Sigmoid colon (tissue), 7 donors: ENCODE data around the gene PPP1R12A. TPM values are rescaled to one million over a fixed set of nuclear protein-coding genes. Genes with fewer than 3 reads are reported as not detected.
A peak's percentile ranks its signal among the peaks of the same experiment; 100 is the strongest.

ENCODE experiments used
- DNase-seq: peaks from one replicate; pipeline ENCODE4 v3.0.0-alpha.2; 2019
- H3K27ac ChIP-seq, 4 donors: fragments of 200-600 bp; sonication (generic); one replicate each; pipeline ENCODE4 v1.5.1; 2016 to 2019; ENCODE audit warnings: mild to moderate bottlenecking in 1 of 4
- H3K27me3 ChIP-seq, 3 donors: fragments of 200-600 bp; sonication (generic); one replicate each; pipeline ENCODE4 v1.5.1; 2019; ENCODE audit warnings: mild to moderate bottlenecking in 1 of 3
- H3K36me3 ChIP-seq, 4 donors: fragments of 200-600 bp; sonication (generic); one replicate each; pipeline ENCODE4 v1.5.1; 2016 to 2019
- H3K4me1 ChIP-seq, 4 donors: fragments of 200-600 bp; sonication (generic); one replicate each; pipeline ENCODE4 v1.5.1; 2017 to 2019
- H3K4me3 ChIP-seq, 4 donors: fragments of 200-600 bp; sonication (generic); one replicate each; pipeline ENCODE4 v1.5.1; 2017 to 2019; ENCODE audit warnings: mild to moderate bottlenecking in 2 of 4, moderate library complexity in 1 of 4
- H3K9me3 ChIP-seq, 4 donors: fragments of 200-600 bp in 3 of 4; sonication (generic) in 3 of 4; one replicate each; pipeline versions ENCODE4 v1.5.1 to v1.6.1; 2013 to 2019
- EP300 ChIP-seq, 4 donors: sonication (generic); formaldehyde crosslinking; IDR thresholded peaks; one replicate each; pipeline ENCODE4 v1.6.1; 2017; ENCODE audit warnings: antibody characterized with exemption in 4 of 4
- POLR2A ChIP-seq, 2 donors: fragments of 450-650 bp; IDR thresholded peaks; one replicate each; pipeline ENCODE4 v1.6.1; 2016; ENCODE audit warnings: antibody characterized with exemption in 2 of 2, mild to moderate bottlenecking in 2 of 2, moderate library complexity in 2 of 2
- POLR2AphosphoS5 ChIP-seq, 4 donors: sonication (generic); formaldehyde crosslinking; IDR thresholded peaks; one replicate each; pipeline ENCODE4 v1.6.1; 2017; ENCODE audit warnings: antibody characterized with exemption in 4 of 4
- WGBS, 2 donors: extraction: QIAGEN DNeasy Blood & Tissue Kit; methylation state at CpG; one replicate each; pipeline ENCODE4 v1.1.7; 2013; 5-methylcytosine and 5-hydroxymethylcytosine counted together
- intact Hi-C: fragments of 100-400 bp; cut with DNase I; formaldehyde crosslinking; loops from one replicate; pipeline ENCODE4 v1.15.1; 2023
- polyA plus RNA-seq, 3 donors: library from polyadenylated mRNA; stranded (reverse); fragments of 200-250 nt; gene quantifications; one replicate each; pipeline ENCODE4 v1.2.3, GENCODE V29; 2013
- total RNA-seq, 4 donors: library from RNA; depleted of rRNA; stranded (reverse); fragments of >200 nt; gene quantifications; one replicate each; pipeline ENCODE4 v1.1.0, GENCODE V29; 2016
- TF ChIP-seq, protein P1 (sequence below), 4 experiments: fragments of 450-650 bp in 3 of 4; fragments of 200-600 bp in 1 of 4; IDR thresholded peaks; one replicate each; pipeline ENCODE4 v1.5.1; 2016 to 2019; ENCODE audit warnings: antibody characterized with exemption in 4 of 4, mild to moderate bottlenecking in 3 of 4, moderate library complexity in 2 of 4
- donor health status: healthy with polysubstance abuse.
- donor health status: Bipolar disorder and iron deficiency.
- donor health status: healthy.

Gene PPP1R12A
- total and polyA plus RNA-seq, 7 donors, result 11.4 to 528 (median 326) TPM

- Histone ChIP-seq H3K9me3 (no peaks in the 10 kb centered on the region), H3K27me3 (no peaks in the 10 kb centered on the region)
These were observed 43.3 kb downstream of the PPP1R12A start for GRCh38 chr12:79891506-79892162.

DNA sequence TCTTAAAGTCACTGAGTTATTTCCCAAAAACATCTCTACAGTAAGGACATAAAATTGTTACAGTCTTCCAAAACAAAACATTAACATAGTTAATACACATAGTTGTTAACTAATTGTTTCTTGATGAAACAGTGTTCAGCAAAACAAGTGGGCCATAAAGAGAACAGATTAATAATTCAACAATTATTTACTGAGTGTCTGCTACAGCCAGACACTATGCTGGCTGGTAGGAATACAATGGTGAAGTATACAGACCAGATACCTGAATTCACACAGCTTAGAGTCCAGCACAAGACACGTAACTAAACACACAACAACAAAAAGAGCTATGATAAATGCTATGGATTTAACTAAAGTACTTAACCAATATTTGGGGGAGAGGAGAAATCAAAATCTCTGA lies 47.0 kb downstream of the PPP1R12A start:
- no peak for DNase-seq
- Histone ChIP-seq H3K27ac (peak overlapping the region in 2 of 4 donors; percentile 36 to 49), H3K9me3 (no peaks in the 10 kb centered on the region), H3K4me1 (peaks cover 0 to 89% (median 69%) of the 10 kb centered on the region in 4 donors), H3K36me3 (no peaks in the 10 kb centered on the region), H3K4me3 (no peak overlapping the region), H3K27me3 (no peaks in the 10 kb centered on the region)
- no peak for TF ChIP-seq POLR2A (IDR thresholded peaks at IDR 0.05)
- TF ChIP-seq EP300 (IDR thresholded peaks at IDR 0.05), result no peak
- TF ChIP-seq, protein P1, sequence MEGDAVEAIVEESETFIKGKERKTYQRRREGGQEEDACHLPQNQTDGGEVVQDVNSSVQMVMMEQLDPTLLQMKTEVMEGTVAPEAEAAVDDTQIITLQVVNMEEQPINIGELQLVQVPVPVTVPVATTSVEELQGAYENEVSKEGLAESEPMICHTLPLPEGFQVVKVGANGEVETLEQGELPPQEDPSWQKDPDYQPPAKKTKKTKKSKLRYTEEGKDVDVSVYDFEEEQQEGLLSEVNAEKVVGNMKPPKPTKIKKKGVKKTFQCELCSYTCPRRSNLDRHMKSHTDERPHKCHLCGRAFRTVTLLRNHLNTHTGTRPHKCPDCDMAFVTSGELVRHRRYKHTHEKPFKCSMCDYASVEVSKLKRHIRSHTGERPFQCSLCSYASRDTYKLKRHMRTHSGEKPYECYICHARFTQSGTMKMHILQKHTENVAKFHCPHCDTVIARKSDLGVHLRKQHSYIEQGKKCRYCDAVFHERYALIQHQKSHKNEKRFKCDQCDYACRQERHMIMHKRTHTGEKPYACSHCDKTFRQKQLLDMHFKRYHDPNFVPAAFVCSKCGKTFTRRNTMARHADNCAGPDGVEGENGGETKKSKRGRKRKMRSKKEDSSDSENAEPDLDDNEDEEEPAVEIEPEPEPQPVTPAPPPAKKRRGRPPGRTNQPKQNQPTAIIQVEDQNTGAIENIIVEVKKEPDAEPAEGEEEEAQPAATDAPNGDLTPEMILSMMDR (IDR thresholded peaks at IDR 0.05), result no peak
- TF ChIP-seq POLR2AphosphoS5 (IDR thresholded peaks at IDR 0.05), result no peak
- WGBS, 2 donors, result 86 to 90% methylated on average over 1 of the region's 1 CpG
- intact Hi-C loops, result loop anchor here (5.0 kb wide), 1 partner anchor 44 kb away; no protein-coding TSS in a partner anchor

More at GRCh38 chr12:79891506-79892162, 43.3 kb downstream of the PPP1R12A start:
- WGBS, 2 donors, result 97 to 98% methylated on average over 2 of the region's 2 CpGs
- Histone ChIP-seq H3K4me3 (no peak overlapping the region), H3K36me3 (no peaks in the 10 kb centered on the region), H3K4me1 (peaks cover 0 to 87% (median 69%) of the 10 kb centered on the region in 4 donors), H3K27ac (no peak overlapping the region)
- TF ChIP-seq POLR2AphosphoS5 (IDR thresholded peaks at IDR 0.05) (no peak), EP300 (IDR thresholded peaks at IDR 0.05) (no peak), POLR2A (IDR thresholded peaks at IDR 0.05) (no peak)
- TF ChIP-seq, protein P1 (IDR thresholded peaks at IDR 0.05), result no peak
- DNase-seq, result no peak
- intact Hi-C loops, result loop anchor here (5.0 kb wide), 1 partner anchor 296 kb away; no protein-coding TSS in a partner anchor

GRCh38 chr12:79886917-79887519 lies 47.9 kb downstream of the PPP1R12A start:
- Histone ChIP-seq H3K27me3 (no peaks in the 10 kb centered on the region), H3K4me1 (peaks cover 0 to 97% (median 77%) of the 10 kb centered on the region in 4 donors), H3K4me3 (no peak overlapping the region), H3K27ac (peak overlapping the region in 2 of 4 donors; percentile 36 to 49), H3K36me3 (no peaks in the 10 kb centered on the region), H3K9me3 (no peaks in the 10 kb centered on the region)
- intact Hi-C loops, result loop anchor here (5.0 kb wide), 1 partner anchor 45 kb away; no protein-coding TSS in a partner anchor
- no peak for TF ChIP-seq POLR2A (IDR thresholded peaks at IDR 0.05)
- peak in 1 of 4 donors; percentile 5 for TF ChIP-seq POLR2AphosphoS5 (IDR thresholded peaks at IDR 0.05)
- TF ChIP-seq EP300 (IDR thresholded peaks at IDR 0.05), result no peak
- TF ChIP-seq, protein P1 (IDR thresholded peaks at IDR 0.05), result peak; percentile 22 to 47 (median 30)
- WGBS, 2 donors, result 65 to 70% methylated on average over 3 of the region's 3 CpGs
- no peak for DNase-seq

DNA sequence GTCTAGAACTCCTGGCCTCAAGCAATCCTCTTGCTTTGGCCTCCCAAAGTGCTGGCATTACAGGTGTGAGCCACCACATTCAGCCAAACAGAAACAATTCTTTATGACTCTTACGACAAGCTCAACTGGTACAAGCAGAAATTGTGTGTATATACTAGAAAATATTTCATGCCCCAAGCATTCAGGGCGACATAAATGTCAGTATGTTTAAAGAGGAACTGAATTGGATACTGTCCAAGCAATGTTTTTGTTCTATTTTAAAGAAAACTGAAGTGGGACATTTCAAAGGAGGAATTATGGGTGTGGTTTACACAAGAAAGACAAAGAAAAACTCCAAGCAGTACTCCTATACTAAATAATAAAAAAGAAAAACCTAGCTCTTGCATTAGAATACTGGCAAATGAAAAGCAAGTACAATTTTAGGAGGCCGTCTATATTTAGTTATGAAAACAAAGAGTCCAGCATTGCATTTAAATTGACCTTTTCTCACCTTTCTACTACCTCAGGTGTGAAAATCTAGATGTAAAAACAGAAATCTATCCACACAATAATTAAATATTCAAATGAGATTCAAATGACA lies 48.9 kb downstream of the PPP1R12A start:
- peaks cover 0 to 96% (median 87%) of the 10 kb centered on the region in 4 donors for H3K4me1 ChIP-seq
- no peaks in the 10 kb centered on the region for H3K27me3 ChIP-seq
- DNase-seq, result no peak
- no peak overlapping the region for H3K4me3 ChIP-seq
- TF ChIP-seq EP300 (IDR thresholded peaks at IDR 0.05), result no peak
- TF ChIP-seq, protein P1 (IDR thresholded peaks at IDR 0.05), result no peak
- no peak for TF ChIP-seq POLR2A (IDR thresholded peaks at IDR 0.05)
- TF ChIP-seq POLR2AphosphoS5 (IDR thresholded peaks at IDR 0.05), result no peak
- H3K36me3 ChIP-seq, result no peaks in the 10 kb centered on the region
- no peaks in the 10 kb centered on the region for H3K9me3 ChIP-seq
- intact Hi-C loops, result loop anchor here (5.0 kb wide), 1 partner anchor 46 kb away; no protein-coding TSS in a partner anchor
- peak overlapping the region in 3 of 4 donors; percentile 18 to 49 (median 47) for H3K27ac ChIP-seq
- 68 to 71% methylated on average over 3 of the region's 3 CpGs for WGBS, 2 donors
